C4-2B (cell line): ENCODE measurements around the gene LRRC26.

Source experiments
- CTCF ChIP-seq: fragments of 450-650 bp; conservative IDR thresholded peaks from 2 replicates; pipeline ENCODE4 v1.5.1; 2017; ENCODE audit warnings: mild to moderate bottlenecking
- ZFX ChIP-seq: fragments of 450-650 bp; IDR thresholded peaks from 2 replicates; pipeline ENCODE4 v1.6.1; 2017

GRCh38 chr9:137138722-137139467, 31.0 kb downstream of the LRRC26 start, which contains the start of gene GRIN1:
- TF ChIP-seq CTCF, result no peak
- no peak for TF ChIP-seq ZFX
